Eye (tissue), 1 donor: ENCODE results near the gene SNX15.
A peak's percentile ranks its signal among the peaks of the same experiment; 100 is the strongest.
"Not testable (repeated sequence)": the region's sequence is repeated elsewhere in the genome, so short reads cannot be mapped to it uniquely, and the experiment has no call there.

ENCODE experiments used
- DNase-seq: peaks from one replicate; pipeline ENCODE4 v3.0.0-alpha.2; 2015

Gene SNX15, protein sequence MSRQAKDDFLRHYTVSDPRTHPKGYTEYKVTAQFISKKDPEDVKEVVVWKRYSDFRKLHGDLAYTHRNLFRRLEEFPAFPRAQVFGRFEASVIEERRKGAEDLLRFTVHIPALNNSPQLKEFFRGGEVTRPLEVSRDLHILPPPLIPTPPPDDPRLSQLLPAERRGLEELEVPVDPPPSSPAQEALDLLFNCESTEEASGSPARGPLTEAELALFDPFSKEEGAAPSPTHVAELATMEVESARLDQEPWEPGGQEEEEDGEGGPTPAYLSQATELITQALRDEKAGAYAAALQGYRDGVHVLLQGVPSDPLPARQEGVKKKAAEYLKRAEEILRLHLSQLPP

DNA sequence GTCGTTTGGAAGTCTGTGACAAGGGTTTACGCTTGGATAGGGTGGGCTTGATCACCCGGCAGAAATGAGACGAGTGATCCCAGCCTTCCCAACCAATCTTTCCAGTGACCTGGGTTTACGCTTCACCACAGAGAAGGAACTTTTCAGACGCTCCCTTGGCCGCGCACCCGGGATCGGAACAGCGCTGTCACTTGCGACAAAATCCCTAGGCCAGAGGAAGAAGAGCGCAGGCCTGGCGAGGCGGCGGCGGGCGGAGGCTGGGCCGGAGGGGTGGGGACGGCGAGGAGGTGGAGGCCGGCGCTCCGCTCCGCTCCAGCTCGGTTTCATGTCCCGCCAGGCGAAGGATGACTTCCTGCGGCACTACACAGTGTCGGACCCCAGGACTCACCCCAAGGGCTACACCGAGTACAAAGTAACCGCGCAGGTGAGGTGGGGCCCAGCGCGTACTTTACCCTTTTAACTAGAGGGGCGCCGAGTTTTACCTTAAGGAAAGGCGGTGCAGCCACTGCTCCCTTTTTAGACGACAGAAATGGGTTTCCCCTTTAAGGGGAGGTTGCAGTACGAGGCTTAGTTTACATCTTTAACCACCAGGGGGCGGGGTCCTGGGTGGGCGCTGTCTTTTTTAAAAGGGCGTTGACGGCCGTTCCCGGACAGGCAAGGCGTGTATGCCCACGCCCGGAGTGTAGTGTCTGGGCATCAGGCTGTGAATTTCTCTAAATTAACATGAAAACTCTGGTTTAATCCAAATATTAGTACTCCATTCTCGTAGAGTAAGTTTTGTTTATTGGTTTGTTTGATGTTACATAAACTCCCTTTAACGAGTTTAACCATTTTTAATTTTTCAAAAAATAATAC, at the start of gene SNX15:
Gene SNX15, plus strand, starts transcription at position 227 of the 855 bp plus-strand sequence. Its CDS starts 99 bp downstream, at position 326.
- DNase-seq = peak; percentile 99

DNA sequence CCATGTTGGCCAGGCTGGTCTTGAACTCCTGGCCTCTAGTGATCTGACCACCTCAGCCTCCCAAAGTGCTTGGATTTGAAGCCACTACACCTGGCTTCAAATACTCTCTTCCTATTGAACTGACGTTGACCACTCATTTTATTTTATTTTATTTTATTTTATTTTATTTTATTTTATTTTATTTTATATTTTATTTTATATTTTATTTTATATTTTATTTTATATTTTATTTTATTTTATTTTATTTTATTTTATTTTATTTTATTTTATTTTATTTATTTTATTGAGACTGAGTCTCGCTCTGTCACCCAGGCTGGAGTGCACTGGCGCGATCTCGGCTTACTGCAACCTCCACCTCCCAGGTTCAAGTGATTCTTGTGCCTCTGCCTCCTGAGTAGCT, 43.9 kb upstream of the SNX15 start:
- DNase-seq = not testable (repeated sequence)

DNA sequence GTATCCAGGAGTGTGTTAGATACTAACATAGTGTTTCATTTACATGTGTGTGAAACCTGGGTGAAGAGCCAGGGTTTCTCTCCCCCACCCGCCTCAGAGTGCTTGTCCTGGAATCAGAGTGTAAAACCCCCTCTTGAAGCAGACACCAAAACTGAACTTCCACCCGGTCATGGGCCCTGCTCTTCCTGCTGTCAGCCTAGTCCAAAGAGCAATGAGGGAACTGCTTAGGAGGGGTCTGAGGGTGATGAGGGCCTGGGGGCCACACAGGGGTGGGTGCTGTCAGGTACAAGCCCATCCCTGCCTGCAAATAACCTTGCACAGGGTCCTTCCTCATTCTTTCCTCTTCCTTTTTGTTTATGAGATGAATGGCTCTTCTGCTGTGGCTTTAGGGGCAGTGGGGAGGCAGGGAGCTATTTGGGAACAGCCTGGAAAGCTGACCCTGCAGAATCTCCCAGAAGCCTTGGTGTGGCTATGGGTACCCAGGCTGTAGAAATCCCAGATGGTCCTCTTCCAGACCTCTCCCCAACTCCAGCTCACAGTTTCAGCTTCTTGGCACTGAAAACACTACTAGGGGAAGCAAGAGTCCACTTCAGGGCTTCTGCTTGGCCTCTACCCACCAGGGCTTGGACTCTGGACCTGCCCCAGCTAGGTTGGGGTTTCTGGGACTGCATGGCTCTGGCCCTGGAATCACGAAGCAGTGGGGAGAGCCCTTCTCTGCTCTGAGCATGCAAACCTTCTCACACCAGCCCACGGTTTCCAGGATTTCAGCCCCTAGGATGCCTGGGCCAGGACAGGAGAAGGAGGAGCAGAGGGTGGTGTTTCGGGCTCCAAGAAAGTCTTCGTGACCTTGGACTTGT, 39.0 kb upstream of the SNX15 start:
- no peak for DNase-seq

DNA sequence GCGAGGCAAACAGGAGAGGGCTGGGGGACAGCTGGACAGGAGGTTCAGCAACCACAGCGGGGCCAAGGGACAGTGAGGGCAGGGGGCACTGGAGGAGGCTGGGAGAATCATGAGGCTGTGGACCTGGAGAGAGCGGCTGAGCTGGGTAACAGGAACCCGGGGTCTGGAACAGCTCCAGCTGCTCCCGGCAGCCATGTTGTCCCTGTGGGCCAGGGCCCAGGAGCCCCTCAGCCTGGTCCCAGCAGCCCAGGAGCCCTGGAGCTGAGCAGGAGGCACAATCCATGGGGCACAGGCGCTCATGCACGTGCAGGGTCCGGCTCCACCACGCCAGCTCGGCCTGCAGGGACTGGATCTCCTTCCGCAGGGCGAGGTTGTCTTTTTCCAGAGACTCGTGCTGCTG, 37.8 kb upstream of the SNX15 start:
- DNase-seq = no peak

DNA sequence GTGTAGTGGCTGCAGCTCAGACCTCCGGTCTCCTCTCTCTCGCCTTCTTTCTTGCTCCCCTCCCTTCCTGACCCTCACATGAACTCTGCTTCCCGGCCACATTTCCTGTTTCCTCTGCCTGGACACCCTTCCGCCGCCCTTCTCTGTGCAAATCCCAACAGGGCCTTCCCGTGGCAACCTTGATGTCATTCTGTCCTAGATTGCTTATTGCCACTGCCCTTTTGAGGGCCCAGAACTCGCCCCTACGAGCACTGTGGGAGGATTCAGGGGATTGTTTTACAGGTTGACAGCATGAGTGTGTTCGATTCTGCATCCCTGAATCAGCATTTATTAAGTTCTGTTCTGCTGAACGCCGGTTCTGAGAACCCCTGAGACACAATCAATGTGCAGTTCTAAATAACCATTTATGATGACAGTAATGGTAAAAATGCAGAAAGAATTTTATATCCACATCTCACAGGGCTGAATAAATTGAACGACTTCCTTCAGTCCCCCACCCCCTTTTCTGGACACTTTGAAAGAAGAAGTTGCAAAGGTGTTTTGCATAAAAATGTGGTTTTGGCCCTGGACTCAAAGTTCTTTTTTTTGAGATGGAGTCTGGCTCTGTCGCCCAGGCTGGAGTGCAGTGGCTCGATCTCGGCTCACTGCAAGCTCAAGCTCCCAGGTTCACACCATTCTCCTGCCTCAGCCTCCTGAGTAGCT, 36.9 kb upstream of the SNX15 start:
- DNase-seq = peak; percentile 70

DNA sequence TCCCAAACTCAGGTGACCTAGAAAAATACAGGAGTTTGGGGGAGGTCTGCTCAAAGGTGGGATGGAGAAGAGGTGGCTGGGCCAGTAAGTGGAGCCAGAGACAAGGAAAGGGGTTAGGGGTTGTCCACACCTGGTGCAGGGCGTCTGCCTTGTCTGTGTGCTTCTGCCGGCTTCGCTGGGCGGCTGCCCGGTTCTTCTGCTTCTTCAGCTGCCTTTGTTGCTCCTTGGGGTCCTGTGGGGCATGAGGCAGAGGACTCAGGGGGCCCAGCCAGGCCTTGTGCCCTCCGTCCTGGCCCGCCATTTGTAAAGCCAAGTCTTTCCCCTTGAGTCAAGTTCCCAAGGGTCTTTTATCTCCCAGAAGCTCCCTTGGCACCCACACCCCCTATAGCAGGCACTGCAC, 32.9 kb upstream of the SNX15 start:
- DNase-seq = no peak

DNA sequence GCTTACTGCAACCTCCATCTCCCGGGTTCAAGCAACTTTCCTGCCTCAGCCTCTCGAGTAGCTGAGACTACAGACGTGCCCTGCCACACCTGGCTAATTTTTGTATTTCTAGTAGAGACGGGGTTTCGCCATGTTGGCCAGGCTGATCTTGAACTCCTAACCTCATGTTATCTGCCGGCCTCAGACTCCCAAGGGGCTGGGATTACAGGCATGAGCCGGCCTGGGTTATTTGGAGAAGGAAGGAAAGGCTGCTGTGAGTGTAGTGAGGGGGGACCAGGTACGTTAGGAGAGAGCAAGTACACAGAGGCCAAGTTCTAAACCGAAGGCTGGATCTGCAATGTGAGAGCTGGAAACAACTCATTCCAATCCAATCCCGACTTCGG, 30.9 kb upstream of the SNX15 start:
- DNase-seq = no peak

DNA sequence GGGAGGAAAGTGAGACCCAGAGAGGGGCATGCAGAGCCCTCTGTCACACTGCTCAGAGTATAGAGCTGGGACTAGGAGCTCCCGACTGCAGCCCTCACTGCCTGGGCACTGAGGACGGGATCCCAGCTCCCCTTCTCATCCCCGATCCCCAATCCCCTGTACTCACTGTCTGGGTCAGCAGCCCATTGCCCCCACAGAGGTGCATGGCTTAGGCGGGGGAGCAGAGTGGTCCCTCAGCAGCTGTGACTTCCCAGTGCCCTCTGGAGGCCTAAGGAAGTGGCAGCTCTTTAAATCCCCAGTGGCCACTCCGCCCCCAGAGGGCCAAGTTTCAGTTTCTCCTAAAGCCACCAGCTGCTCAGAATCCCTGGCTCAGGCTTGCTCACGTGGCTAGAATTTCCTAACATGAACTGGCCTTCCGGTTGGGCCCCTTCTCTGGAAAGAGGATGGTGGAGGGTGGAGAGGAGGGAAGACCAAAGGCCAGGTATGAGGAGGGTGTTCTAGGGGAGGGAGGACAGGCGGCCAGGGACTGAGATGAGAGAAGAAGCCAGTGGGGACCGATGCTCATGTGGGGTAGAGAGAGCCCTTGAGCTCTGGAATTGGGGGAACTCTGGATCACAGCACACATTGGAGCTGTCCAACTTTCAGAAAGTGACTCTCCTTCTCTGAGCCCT, 30.4 kb upstream of the SNX15 start, which contains the start of gene BATF2:
Gene BATF2, minus strand, starts transcription at position 262 of the 671 bp plus-strand sequence. Its CDS starts 57 bp downstream, at position 205.
- DNase-seq = peak; percentile 79

DNA sequence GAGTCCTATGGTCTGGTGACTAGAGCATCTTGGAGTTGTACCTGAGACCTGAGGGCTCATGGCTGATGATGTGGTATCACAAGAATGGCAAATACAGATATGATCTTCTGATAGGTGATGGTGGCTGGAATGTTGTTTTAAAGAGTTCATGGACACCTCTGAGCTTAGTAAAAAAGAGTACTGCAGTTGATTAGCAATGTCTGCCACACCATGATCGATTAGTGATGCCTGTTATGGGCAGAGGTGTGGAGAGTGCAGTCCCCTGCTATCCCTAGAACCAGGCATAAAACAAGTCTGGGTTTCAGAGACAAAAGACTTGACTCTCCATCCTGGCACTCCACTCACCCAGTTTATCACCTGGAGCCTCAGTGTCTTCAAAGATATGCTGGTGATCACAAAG, 29.1 kb upstream of the SNX15 start:
- DNase-seq = no peak

DNA sequence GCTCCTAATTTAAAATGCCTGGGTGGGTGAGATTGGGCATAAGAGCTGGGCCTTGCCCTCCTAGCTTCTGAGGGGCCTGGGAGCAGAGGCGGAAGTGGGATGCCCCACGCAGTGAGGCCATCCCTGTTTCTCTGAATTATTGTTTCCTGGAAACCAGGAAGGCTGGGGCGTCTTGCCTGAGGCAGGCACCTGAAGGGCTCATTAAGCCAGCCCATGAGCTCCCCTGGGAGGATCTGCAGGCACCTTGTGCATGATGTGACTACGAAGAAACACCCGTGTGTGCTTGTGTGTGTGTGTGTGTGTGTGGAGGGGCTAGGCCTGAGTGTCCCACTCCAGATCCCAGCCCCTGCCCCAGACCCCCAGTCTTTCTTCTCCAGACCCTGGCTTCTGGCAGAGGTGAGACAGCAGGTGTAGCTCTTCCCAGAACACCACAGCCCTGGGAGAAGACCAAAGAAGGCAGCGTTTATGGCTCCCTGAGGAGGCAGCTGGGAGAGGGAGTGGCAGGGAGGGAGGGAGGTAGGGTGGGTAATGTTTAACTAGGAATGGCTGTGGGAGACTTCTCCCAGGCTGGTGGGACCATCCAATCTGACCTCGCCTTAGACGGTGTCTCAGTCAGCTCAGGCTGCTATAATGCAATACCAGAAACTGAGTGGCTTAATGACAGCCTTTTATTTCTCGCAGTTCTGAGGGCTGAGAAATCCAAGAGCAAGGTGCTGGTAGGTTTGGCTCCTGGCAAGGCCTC, 28.4 kb upstream of the SNX15 start:
- no peak for DNase-seq

DNA sequence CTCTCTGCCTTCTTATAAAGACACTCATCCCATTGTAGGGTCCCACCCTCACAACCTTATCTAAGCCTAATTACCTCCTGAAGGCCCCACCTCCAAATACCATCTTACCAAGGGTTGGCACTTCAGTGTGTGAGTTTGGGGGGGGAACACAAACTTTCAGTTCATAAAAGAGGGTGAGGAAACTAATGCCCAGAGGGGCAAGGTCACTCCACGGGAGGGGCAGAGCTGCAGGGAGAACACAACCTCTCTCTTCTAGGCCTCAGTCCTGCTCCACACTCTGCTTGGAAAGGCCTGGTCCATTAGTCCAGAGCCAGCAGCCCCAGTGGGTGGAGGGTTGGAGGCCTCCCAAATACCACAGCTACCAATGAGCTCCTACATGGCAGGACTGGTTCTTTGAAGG, 27.8 kb upstream of the SNX15 start:
- no peak for DNase-seq

DNA sequence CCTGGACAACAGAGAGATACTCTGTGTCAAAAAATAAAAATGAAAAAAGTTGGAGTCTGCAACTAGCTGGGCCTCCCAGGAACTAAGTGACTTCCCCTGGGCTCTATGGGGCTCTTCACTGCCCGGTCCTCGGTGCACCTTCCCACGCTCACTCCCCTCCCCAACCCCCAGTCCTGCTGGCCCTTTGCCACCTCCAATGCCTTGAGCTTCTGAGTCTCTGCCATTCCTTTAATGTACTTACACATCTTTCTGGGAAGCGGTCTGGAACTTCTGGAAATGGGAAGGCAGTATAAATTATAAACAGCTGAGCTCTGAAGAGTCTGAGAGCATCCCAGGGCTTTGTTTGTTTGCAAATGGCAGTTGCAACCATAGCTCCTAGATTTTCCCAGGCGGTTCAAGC, 24.5 kb upstream of the SNX15 start:
- DNase-seq = no peak

DNA sequence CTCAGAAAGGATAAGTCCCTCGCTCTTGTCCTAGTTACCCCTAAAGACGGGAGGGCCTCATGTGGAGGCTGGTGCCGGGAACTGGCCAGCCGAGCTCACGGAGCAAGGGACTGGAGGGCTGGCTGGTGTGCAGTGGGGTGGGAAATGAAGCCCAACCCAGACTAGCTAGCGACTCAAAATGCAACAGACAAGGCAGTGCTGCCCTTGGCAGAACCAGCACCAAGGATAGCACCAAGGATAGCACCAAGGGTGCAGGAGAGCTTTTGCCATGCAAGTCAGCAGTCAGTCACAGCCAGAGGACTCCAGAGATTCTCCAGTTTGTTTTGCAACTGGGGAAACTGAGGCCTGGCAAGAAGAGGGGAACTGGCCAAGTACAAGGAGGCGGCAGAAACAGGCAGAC, 24.0 kb upstream of the SNX15 start:
- no peak for DNase-seq

DNA sequence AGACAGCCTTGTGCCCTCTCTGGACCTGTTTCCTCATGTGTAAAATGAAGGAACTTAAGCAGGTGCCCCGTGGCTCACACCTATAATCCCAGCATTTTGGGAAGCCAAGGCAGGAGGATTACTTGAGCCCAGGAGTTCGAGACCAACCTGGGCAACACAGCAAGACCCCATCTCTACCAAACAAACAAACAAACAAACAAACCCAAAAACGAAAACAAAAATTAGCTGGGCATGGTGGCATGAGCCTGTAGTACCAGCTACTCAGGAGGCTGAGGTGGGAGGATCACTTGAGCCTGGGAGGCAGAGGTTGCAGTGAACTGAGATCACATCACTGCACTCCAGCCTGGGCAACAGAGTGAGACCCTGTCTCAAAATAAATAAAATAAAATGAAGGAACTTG, 23.3 kb upstream of the SNX15 start:
- DNase-seq = not testable (repeated sequence)

DNA sequence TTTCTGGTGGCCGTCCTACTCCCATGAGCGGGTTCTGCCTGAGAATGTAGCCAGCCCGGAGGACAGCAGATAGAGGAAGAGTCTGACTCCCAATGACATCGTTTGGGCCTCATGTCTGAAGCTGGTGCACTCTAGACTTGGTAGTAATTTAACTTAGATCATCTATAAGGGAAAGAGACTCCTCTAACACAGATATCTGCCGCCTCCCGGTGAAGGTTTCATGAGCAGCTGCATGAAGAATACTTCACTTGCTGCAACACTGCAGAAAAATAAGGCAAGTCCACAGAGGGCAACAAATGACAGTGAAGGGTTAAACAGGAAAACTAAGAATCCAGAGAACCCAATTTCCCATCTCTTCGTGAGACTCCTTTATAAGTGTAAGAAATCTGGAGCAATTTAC, 19.2 kb upstream of the SNX15 start:
- DNase-seq = no peak

DNA sequence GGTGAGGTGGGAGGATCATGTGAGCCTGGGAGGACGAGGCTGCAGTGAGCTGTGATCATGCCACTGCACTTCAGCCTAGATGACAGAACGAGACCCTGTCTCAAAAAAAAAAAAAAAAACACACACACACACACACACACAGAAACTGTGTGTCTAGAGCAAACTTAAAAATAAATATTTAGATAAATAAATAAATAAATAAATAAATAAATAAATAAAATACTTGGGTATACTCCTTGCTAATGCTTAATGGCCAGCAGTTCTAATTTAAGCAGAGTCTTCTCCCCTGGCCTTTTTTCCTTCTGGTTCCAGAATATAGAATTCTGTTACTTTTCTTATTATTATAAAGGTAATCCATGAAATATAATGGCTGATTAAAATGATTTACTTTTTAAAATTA, 18.4 kb upstream of the SNX15 start:
- no peak for DNase-seq

DNA sequence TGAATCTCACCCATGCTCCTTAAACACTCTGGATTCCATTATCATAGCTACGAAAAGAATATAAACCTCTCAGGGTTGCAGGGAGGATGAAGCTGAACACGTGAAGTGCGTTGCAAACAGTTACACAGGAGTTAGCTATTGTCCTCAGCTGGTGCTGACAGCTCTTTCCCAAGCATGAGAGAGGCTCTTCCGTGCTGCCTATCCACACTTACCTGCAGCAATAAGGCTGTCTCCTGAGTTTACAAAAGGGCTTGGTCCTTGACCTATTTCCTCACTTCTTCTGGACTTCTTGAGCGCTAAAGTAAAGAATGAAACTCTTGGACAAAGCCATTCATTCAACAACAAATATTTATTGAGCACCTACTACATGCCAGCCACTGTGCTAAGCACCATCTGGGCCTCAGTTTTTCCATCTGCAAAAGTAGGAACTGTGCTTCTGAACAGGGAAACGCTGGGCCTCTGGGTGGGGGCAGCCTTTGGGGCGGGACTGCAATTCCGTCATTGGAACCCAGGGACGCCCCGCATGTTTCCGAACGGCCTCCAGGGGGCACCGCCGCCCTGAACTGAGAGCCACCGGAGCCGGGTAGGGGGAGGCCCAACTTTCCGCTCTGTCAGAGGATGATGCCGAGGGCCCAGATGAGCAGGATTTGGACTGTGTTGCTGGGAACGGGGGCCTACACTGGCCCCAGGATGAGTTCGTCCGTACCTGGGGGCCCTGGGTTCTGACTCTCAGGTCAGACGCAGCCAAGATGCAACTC, 13.9 kb upstream of the SNX15 start:
- peak; percentile 96 for DNase-seq

DNA sequence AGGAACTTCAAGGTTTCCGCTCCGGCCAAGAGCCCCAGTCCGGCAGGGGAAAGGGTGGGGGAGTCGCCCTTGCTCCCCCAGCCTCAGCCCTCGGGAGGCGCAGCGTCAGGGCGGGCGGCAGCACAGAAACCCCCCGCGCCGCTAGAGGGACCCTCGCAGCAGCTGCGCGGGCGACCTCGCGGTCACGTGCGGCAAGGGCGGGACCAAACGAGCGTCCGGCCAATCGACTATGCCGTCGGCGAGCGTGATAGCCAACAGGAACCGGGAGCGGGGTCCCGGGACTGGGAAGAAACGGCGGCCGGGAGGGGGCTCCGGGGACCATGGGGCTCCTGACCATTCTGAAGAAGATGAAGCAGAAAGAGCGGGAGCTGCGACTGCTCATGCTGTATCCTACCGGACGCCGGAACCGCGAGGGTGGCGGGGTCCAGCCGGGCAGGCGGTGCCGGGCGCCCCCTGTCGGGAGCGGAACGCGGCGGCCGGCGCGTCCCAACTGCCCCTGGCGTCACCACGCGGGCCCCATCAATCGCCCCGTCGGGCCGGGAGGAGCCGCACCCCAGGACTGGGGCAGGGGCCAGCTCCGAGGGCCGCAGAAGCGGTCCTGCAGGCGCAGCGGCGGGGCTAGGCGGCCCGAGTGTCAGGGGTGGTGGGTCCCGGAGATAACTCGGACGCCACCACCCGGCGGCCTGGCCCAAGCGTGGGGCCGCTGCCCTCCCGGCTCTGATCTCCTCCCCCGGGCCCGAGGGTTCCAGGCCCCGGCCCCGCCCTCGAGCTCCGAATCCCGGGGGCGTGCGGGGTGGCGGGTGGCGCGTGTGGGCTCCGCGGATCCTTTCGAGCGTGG, 13.1 kb upstream of the SNX15 start, which contains the start of gene ARL2:
Gene ARL2, plus strand, starts transcription at position 273 of the 838 bp plus-strand sequence. Its CDS starts 48 bp downstream, at position 321.
- DNase-seq = peak; percentile 97

DNA sequence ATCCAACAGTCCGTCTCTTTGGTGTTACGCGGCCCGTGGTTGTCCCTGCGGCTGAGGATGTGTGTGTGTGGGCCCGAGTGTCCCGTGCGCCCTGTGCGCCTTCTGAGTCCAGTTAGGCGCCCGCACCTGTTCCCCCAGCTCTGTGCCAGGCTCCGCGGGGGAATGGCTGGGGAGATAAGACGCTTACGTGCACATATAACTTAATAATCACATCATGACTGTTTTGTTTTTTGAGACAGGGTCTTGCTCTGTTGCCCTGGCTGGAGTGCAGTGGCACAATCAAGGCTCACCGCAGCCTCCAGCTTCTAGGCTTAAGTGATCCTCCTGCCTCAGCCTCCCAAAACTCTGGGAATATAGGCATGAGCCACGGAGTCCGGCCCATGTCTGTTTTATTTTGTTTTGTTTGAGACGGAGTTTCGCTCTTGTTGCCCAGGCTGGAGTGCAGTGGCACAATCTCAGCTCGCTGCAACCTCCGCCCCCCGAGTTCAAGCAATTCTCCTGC, 12.5 kb upstream of the SNX15 start:
- no peak for DNase-seq
